GM18909 (cell line): Measurements from ENCODE around the gene CD274.
"Not testable (repeated sequence)": the region's sequence is repeated elsewhere in the genome, so short reads cannot be mapped to it uniquely, and the experiment has no call there.

Source experiments
- ATAC-seq: cut with Tn5 transposase; IDR thresholded peaks from one replicate; pipeline ENCODE4 v1.9.1; 2021; ENCODE audit warnings: mild to moderate bottlenecking; ENCODE audit not compliant: unreplicated experiment, poor library complexity

The CD274 gene

GRCh38 chr9:5437254-5438216 lies 12.8 kb upstream of the CD274 start, which contains the start of gene PLGRKT:
TSS of gene PLGRKT (minus strand) at chr9:5437925. CDS start at chr9:5431977, 5,948 bp downstream.
- peak; percentile 90 for ATAC-seq

- ATAC-seq = peak; percentile 72
Observed at GRCh38 chr9:5438301-5439162, 11.8 kb upstream of the CD274 start.

- ATAC-seq = no peak
Observed at GRCh38 chr9:5440426-5440825, 9.9 kb upstream of the CD274 start.

- no peak for ATAC-seq
Observed at GRCh38 chr9:5441043-5441442, 9.3 kb upstream of the CD274 start.

GRCh38 chr9:5442400-5443011 lies 7.8 kb upstream of the CD274 start:
- ATAC-seq = no peak

- no peak for ATAC-seq
Observed at GRCh38 chr9:5443850-5444249, 6.5 kb upstream of the CD274 start.

GRCh38 chr9:5445096-5445495 lies 5.2 kb upstream of the CD274 start:
- ATAC-seq = not testable (repeated sequence)

- no peak for ATAC-seq
Observed at GRCh38 chr9:5445886-5446285, 4.5 kb upstream of the CD274 start.

- ATAC-seq = no peak
Observed at GRCh38 chr9:5446451-5447236, 3.7 kb upstream of the CD274 start.

GRCh38 chr9:5447337-5447736 lies 3.0 kb upstream of the CD274 start:
- ATAC-seq = no peak

GRCh38 chr9:5448016-5448415 lies 2.3 kb upstream of the CD274 start:
- no peak for ATAC-seq

- ATAC-seq = no peak
Observed at GRCh38 chr9:5448461-5449435, 1.6 kb upstream of the CD274 start.

GRCh38 chr9:5449521-5450358 lies 602 bp upstream of the CD274 start:
- ATAC-seq = no peak

GRCh38 chr9:5452286-5452609 lies 1.9 kb downstream of the CD274 start:
- no peak for ATAC-seq

GRCh38 chr9:5453004-5453403 lies 2.7 kb downstream of the CD274 start:
- no peak for ATAC-seq

- no peak for ATAC-seq
Observed at GRCh38 chr9:5453673-5454072, 3.3 kb downstream of the CD274 start.

GRCh38 chr9:5455181-5455580 lies 4.8 kb downstream of the CD274 start:
- ATAC-seq = no peak

- peak; percentile 61 for ATAC-seq
Observed at GRCh38 chr9:5459289-5459829, 9.0 kb downstream of the CD274 start.
